Panc1 (cell line): ENCODE measurements around the gene SRY.

Experiments used
- POLR2AphosphoS5 ChIP-seq: IDR thresholded peaks from 2 replicates; pipeline ENCODE4 v1.6.1; 2012; ENCODE audit warnings: mild to moderate bottlenecking, low read depth, low read length, moderate library complexity
- TF ChIP-seq, protein P1 (sequence below): fragments of 450-650 bp; IDR thresholded peaks from 2 replicates; pipeline ENCODE4 v1.5.1; 2017; ENCODE audit warnings: mild to moderate bottlenecking

GRCh38 chrY:2824471-2824870, 37.0 kb upstream of the SRY start:
- TF ChIP-seq POLR2AphosphoS5, result no peak
- TF ChIP-seq, protein P1, sequence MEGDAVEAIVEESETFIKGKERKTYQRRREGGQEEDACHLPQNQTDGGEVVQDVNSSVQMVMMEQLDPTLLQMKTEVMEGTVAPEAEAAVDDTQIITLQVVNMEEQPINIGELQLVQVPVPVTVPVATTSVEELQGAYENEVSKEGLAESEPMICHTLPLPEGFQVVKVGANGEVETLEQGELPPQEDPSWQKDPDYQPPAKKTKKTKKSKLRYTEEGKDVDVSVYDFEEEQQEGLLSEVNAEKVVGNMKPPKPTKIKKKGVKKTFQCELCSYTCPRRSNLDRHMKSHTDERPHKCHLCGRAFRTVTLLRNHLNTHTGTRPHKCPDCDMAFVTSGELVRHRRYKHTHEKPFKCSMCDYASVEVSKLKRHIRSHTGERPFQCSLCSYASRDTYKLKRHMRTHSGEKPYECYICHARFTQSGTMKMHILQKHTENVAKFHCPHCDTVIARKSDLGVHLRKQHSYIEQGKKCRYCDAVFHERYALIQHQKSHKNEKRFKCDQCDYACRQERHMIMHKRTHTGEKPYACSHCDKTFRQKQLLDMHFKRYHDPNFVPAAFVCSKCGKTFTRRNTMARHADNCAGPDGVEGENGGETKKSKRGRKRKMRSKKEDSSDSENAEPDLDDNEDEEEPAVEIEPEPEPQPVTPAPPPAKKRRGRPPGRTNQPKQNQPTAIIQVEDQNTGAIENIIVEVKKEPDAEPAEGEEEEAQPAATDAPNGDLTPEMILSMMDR, result no peak
